ENCODE measurements around the gene PRR29.
A peak's percentile ranks its signal among the peaks of the same experiment; 100 is the strongest.
"Not testable (repeated sequence)": the region's sequence is repeated elsewhere in the genome, so short reads cannot be mapped to it uniquely, and the experiment has no call there.

The PRR29 gene

GRCh38 chr17:63974594-63975192 lies 23.5 kb upstream of the PRR29 start:
- DNase-seq (ENCODE audit: low read depth): no peak

DNA sequence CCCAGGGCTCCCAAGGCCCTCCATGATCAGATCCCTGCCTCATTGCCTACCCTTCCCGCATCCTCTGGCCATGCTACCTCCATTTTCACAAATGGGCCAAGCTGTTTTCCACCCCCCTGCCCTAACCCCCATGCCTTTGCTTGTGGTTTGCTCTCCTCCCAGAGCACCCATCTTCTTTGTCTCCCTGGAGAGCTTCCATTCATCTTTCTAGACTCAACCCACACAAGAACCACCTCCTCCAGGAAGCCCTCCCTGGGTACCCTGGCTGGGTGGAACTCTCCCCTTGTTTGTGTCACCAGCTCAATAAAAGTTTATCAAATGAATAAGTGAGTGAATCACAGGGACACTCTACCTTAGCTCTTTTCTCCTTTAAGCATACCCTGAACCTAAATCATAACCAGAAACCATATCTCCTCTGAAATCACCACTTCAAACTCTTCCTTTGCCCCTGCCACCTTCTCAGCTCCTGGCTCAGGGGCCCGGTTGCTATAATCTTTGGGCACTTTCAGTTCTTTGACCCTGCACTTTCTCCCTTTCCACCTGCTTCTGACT lies 22.5 kb upstream of the PRR29 start:
- no peak for DNase-seq (ENCODE audit: low read depth)

DNA sequence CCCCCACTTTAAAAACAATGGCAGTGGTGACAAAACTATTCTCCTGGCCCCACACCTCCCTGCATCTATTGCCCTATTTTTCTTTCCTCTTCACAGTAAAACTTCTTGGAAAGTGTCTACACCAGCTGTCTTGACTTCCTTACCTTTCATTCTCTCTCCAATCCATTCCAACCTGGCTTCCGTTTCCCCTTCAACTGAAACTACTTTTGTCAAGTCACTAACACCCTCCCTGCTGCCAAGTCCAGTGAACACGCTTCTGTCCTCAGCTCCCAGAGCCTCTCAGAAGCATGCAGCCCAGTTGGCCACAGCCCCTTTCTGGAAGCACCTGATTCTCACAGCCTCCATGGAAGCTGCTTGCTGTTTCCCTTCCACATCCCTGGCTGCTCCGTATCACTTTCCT lies 21.4 kb upstream of the PRR29 start:
- DNase-seq (ENCODE audit: low read depth): no peak

GRCh38 chr17:63978272-63979200 lies 19.6 kb upstream of the PRR29 start:
- no peak for DNase-seq (ENCODE audit: low read depth)

GRCh38 chr17:63982641-63983040 lies 15.5 kb upstream of the PRR29 start:
- DNase-seq (ENCODE audit: low read depth): not testable (repeated sequence)

GRCh38 chr17:63983320-63983719 lies 14.8 kb upstream of the PRR29 start:
- no peak for DNase-seq (ENCODE audit: low read depth)

- no peak for DNase-seq (ENCODE audit: low read depth)
These were observed 13.9 kb upstream of the PRR29 start for GRCh38 chr17:63984236-63984635.

DNA sequence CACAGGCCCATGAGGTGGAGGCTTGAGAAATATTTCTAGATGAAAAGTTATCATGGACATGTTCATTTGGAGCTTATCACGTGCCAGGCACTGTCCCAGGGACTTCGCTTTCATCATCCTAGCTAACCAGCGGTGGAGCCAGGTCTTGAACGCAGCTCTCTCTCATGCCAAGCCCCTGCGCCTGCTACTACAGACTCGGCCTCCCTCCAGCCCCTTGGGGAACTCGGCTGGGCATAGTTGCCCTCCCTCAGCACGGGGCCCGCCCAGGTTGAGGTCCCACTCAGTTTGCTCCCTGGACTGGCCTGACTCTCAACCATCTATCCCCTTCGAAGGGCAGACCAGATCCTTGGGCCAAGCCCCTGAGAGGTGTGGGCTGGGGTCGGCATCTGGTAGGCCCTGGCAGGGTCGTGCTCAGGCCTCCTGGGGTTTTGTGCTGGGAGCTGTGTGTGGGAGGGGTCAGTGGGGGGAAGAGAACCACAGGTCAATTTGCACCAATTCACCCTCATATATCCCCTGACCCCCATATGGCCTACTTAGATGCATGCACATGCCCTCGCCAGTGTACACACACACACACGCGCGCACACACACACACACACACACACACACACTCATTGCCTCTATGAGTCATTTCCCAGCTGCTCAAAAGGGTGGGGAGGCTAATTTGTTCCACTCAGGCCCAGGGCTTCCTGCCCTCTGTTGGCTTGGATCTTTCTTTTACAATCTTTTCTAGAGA lies 13.3 kb upstream of the PRR29 start:
- peak; percentile 31 for DNase-seq (ENCODE audit: low read depth)

- no peak for DNase-seq (ENCODE audit: low read depth)
These were observed 12.6 kb upstream of the PRR29 start for GRCh38 chr17:63985387-63986140.

DNA sequence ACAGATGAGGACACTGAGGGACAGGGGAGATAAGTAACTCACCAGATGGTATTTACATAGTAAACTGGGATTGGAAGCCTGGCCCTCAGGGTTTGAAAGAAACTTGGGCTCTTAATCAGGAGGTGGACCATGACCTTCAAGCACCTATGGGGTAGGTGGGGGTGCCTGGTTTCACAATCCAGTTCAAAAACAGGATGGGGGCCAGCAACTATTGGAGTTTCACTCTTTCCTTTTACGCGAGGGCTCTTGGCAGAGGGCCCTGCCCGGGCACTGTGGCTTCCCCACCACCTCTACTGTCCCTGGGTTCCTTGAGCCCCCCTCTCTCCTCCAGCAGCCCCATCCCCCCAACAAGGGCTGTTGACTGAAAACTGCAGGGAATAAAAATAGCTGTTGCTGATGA lies 11.3 kb upstream of the PRR29 start:
- no peak for DNase-seq (ENCODE audit: low read depth)

DNA sequence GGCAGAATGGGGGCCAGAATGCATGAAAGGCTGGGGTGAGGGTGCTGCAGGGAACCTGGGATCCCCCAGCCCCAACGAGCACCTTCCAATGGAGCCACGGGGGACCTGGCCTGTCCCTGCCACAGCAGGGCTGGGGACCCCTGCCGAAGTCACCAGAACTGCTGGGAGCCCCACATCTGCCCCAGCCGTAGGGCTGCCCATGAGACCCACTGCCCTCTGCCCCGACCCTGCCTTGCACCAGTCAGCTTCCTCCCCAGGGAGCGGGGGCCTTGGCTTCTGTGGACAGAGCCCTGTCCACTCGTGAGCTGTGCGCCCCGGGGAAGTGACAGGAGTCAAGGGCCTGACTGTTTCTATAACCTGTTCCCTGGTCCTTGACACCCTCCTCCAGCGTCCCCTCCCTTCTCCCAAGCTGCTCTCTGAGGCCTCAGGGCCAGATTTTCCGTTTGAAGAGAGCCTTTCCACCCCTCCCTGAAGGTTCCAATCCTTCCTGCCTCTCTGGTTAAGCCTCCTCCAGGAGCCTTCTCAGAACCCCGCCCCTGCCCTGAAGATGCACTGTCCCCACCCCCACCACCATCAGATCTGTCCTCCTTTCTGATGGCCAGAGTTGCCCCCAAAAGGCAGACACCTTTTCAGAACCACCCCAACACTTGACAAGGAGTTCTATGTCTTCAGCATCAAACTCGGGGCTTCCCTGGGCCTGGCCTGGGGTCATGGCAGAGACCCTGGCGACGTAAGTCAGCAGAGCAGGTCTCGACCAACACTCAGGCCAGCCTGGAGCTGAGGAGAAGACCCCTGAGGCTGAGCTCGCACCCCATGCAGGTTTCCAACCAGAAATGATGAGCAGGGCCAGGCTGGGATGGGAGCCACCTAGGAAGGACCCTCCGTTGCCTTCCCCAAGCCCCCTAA lies 10.7 kb upstream of the PRR29 start:
- DNase-seq (ENCODE audit: low read depth): no peak

- no peak for DNase-seq (ENCODE audit: low read depth)
These were observed 10.0 kb upstream of the PRR29 start for GRCh38 chr17:63988127-63988478.

DNA sequence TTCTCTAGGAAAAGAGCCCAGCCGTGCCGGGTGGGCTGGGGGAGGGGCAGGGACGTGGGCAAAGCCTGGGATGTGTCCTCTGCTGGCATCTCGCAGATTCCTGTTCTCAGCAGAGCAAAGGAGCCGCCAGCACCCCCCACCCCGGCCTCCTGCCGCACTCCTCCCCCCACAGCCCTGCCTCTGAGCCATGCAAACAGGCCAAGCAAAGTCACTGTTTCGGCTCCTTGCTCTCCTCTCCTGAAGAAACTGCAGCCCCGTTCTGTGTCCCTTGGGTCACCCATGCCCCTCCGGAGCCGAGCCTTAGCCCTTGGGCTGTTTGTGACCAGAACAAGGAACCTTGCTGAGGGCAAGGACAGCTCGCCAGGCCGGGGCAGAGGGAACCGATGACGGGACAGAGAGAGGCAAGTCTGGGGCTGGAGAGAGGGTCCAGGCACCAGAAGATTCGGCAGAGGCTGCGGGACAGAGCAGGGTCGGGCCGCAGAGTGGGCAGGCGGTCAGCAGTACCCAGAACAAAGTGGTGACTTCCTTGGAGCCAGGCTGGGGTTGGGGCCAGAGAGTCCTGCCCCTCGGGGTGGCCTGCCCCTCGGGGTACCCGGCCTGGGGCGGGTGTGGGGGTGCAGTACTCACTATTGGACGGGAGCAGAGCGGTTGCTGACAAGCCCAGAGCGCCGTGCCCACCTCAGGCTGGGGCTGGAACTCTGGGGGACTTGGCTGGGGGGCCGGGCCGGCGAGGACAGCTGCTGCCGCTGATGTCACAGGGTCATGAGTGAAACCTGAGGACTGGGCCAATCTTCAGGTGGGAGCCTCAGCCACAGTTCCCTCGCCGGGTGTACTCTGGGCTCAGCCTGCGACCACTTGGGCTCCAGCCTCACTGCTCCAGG lies 9.2 kb upstream of the PRR29 start:
- no peak for DNase-seq (ENCODE audit: low read depth)

- DNase-seq (ENCODE audit: low read depth): no peak
These were observed 8.4 kb upstream of the PRR29 start for GRCh38 chr17:63989622-63990345.

DNA sequence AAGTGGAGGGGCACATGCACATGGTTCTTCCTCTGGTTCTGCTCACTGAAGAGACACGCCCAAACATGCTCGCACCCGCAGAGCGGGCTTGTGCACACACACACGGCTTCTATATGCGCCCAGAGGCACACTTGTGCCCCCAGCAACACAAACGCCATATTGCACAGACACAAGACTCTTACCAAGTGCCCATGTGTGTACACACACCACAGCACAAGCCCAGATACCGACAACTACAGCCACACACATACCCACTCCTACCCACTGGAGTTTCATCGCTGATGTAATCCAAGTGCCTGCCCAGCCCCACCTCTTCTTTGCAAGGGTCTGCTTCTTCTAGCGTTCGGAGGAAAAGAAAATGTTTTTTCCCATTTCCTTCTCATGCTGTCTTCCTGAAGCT lies 6.5 kb upstream of the PRR29 start:
- DNase-seq (ENCODE audit: low read depth): no peak

DNA sequence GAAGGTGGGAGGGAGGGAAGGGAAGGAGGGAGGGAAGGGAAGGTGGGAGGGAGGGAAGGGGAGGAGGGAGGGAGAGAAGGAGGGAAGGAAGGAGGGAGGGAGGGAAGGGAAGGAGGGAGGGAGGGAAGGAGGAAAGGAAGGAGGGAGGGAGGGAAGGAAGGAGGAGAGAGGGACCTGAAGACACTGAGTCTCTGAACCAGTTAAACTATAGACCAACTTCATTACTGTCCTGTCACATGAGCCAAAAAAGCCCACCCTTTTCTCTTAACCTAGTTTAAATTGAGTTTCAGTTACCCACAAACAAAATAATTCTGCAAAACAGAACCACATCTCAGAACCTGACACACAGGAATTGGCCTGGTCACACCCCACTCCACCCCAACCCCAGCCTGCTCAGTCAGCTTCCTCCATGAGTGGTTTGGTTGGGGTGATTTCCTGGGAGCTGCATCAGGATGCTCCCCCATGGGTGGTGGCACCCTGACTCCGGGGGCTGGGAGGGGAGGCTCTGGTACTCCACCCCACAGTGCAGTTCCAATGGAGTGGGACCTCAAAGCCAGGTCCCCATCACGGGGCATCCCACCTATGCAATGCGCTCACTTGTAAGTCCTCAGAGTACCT lies 4.7 kb upstream of the PRR29 start:
- DNase-seq (ENCODE audit: low read depth): no peak

GRCh38 chr17:63995626-63996025 lies 2.5 kb upstream of the PRR29 start:
- no peak for DNase-seq (ENCODE audit: low read depth)

GRCh38 chr17:63996430-63997182 lies 1.5 kb upstream of the PRR29 start:
- no peak for DNase-seq (ENCODE audit: low read depth)
